ENCODE measurements around the gene FGFR3.

The FGFR3 gene

GRCh38 chr4:1751919-1752283 lies 41.2 kb upstream of the FGFR3 start:
- Mint-ChIP-seq H3K27me3 (no peaks in the 10 kb centered on the region), H3K36me3 (ENCODE audit: low read depth) (no peaks in the 10 kb centered on the region), H3K4me1 (ENCODE audit: low read depth) (no peaks in the 10 kb centered on the region), H3K9me3 (no peaks in the 10 kb centered on the region), H3K4me3 (no peak overlapping the region), H3K27ac (no peak overlapping the region)
- no peak for DNase-seq

- no peaks in the 10 kb centered on the region for H3K27me3 Mint-ChIP-seq
- no peaks in the 10 kb centered on the region for H3K4me1 Mint-ChIP-seq (ENCODE audit: low read depth)
- peak; percentile 45 for DNase-seq
- H3K4me3 Mint-ChIP-seq, result no peak overlapping the region
- no peaks in the 10 kb centered on the region for H3K36me3 Mint-ChIP-seq (ENCODE audit: low read depth)
- no peak overlapping the region for H3K27ac Mint-ChIP-seq
- H3K9me3 Mint-ChIP-seq, result no peaks in the 10 kb centered on the region
Observed at GRCh38 chr4:1752284-1753041, 40.6 kb upstream of the FGFR3 start.

- Mint-ChIP-seq H3K27me3 (no peaks in the 10 kb centered on the region), H3K4me1 (ENCODE audit: low read depth) (no peaks in the 10 kb centered on the region), H3K27ac (no peak overlapping the region), H3K36me3 (ENCODE audit: low read depth) (no peaks in the 10 kb centered on the region), H3K4me3 (no peak overlapping the region), H3K9me3 (no peaks in the 10 kb centered on the region)
- DNase-seq, result no peak
Observed at GRCh38 chr4:1753294-1753696, 39.8 kb upstream of the FGFR3 start.

- no peak for DNase-seq
- no peaks in the 10 kb centered on the region for H3K36me3 Mint-ChIP-seq (ENCODE audit: low read depth)
- H3K27ac Mint-ChIP-seq, result no peak overlapping the region
- H3K9me3 Mint-ChIP-seq, result no peaks in the 10 kb centered on the region
- H3K27me3 Mint-ChIP-seq, result no peaks in the 10 kb centered on the region
- H3K4me1 Mint-ChIP-seq (ENCODE audit: low read depth), result no peaks in the 10 kb centered on the region
- H3K4me3 Mint-ChIP-seq, result no peak overlapping the region
Observed at GRCh38 chr4:1753697-1754311, 39.3 kb upstream of the FGFR3 start.

GRCh38 chr4:1754336-1754735 lies 38.8 kb upstream of the FGFR3 start:
- no peaks in the 10 kb centered on the region for H3K27me3 Mint-ChIP-seq
- no peak overlapping the region for H3K4me3 Mint-ChIP-seq
- H3K27ac Mint-ChIP-seq, result no peak overlapping the region
- no peaks in the 10 kb centered on the region for H3K36me3 Mint-ChIP-seq (ENCODE audit: low read depth)
- H3K4me1 Mint-ChIP-seq (ENCODE audit: low read depth), result no peaks in the 10 kb centered on the region
- no peak for DNase-seq
- H3K9me3 Mint-ChIP-seq, result no peaks in the 10 kb centered on the region

- Mint-ChIP-seq H3K4me1 (ENCODE audit: low read depth) (no peaks in the 10 kb centered on the region), H3K27me3 (no peaks in the 10 kb centered on the region), H3K27ac (no peak overlapping the region), H3K4me3 (no peak overlapping the region), H3K9me3 (no peaks in the 10 kb centered on the region), H3K36me3 (ENCODE audit: low read depth) (no peaks in the 10 kb centered on the region)
- no peak for DNase-seq
Observed at GRCh38 chr4:1755297-1755696, 37.8 kb upstream of the FGFR3 start.

- Mint-ChIP-seq H3K4me1 (ENCODE audit: low read depth) (no peaks in the 10 kb centered on the region), H3K27ac (no peak overlapping the region), H3K27me3 (no peaks in the 10 kb centered on the region), H3K9me3 (no peaks in the 10 kb centered on the region), H3K4me3 (no peak overlapping the region), H3K36me3 (ENCODE audit: low read depth) (no peaks in the 10 kb centered on the region)
- no peak for DNase-seq
Observed at GRCh38 chr4:1756079-1756478, 37.0 kb upstream of the FGFR3 start.

- no peak overlapping the region for H3K27ac Mint-ChIP-seq
- no peak overlapping the region for H3K4me3 Mint-ChIP-seq
- H3K9me3 Mint-ChIP-seq, result no peaks in the 10 kb centered on the region
- H3K27me3 Mint-ChIP-seq, result no peaks in the 10 kb centered on the region
- no peaks in the 10 kb centered on the region for H3K36me3 Mint-ChIP-seq (ENCODE audit: low read depth)
- H3K4me1 Mint-ChIP-seq (ENCODE audit: low read depth), result no peaks in the 10 kb centered on the region
- no peak for DNase-seq
Observed at GRCh38 chr4:1756893-1757779, 36.0 kb upstream of the FGFR3 start.

- Mint-ChIP-seq H3K27me3 (peaks cover 3% of the 10 kb centered on the region), H3K4me3 (no peak overlapping the region), H3K36me3 (ENCODE audit: low read depth) (no peaks in the 10 kb centered on the region), H3K4me1 (ENCODE audit: low read depth) (no peaks in the 10 kb centered on the region), H3K27ac (no peak overlapping the region), H3K9me3 (no peaks in the 10 kb centered on the region)
- DNase-seq, result no peak
Observed at GRCh38 chr4:1757836-1758235, 35.3 kb upstream of the FGFR3 start.

GRCh38 chr4:1758306-1759121 lies 34.6 kb upstream of the FGFR3 start:
- H3K36me3 Mint-ChIP-seq (ENCODE audit: low read depth), result no peaks in the 10 kb centered on the region
- no peaks in the 10 kb centered on the region for H3K9me3 Mint-ChIP-seq
- H3K27me3 Mint-ChIP-seq, result peaks cover 3% of the 10 kb centered on the region
- no peak overlapping the region for H3K4me3 Mint-ChIP-seq
- no peak for DNase-seq
- no peak overlapping the region for H3K27ac Mint-ChIP-seq
- H3K4me1 Mint-ChIP-seq (ENCODE audit: low read depth), result no peaks in the 10 kb centered on the region

- Mint-ChIP-seq H3K27me3 (peaks cover 9% of the 10 kb centered on the region), H3K4me3 (no peak overlapping the region), H3K9me3 (no peaks in the 10 kb centered on the region), H3K36me3 (ENCODE audit: low read depth) (no peaks in the 10 kb centered on the region), H3K27ac (no peak overlapping the region), H3K4me1 (ENCODE audit: low read depth) (no peaks in the 10 kb centered on the region)
- no peak for DNase-seq
Observed at GRCh38 chr4:1759170-1759817, 33.8 kb upstream of the FGFR3 start.

- Mint-ChIP-seq H3K4me3 (no peak overlapping the region), H3K9me3 (no peaks in the 10 kb centered on the region), H3K27ac (no peak overlapping the region), H3K4me1 (ENCODE audit: low read depth) (no peaks in the 10 kb centered on the region), H3K27me3 (peaks cover 13% of the 10 kb centered on the region), H3K36me3 (ENCODE audit: low read depth) (no peaks in the 10 kb centered on the region)
- no peak for DNase-seq
Observed at GRCh38 chr4:1759818-1760223, 33.3 kb upstream of the FGFR3 start.

- H3K36me3 Mint-ChIP-seq (ENCODE audit: low read depth), result no peaks in the 10 kb centered on the region
- no peaks in the 10 kb centered on the region for H3K9me3 Mint-ChIP-seq
- DNase-seq, result no peak
- no peaks in the 10 kb centered on the region for H3K4me1 Mint-ChIP-seq (ENCODE audit: low read depth)
- H3K27me3 Mint-ChIP-seq, result peaks cover 21% of the 10 kb centered on the region
- no peak overlapping the region for H3K4me3 Mint-ChIP-seq
- no peak overlapping the region for H3K27ac Mint-ChIP-seq
Observed at GRCh38 chr4:1760521-1761071, 32.5 kb upstream of the FGFR3 start.
